Measurements from ENCODE around the gene KANK4.

- TF ChIP-seq CTCF (optimal IDR thresholded peaks at IDR 0.05 in 1 of 3, IDR thresholded peaks at IDR 0.05 in 1 of 3, conservative IDR thresholded peaks at IDR 0.05 in 1 of 3; ENCODE audit: extremely low read depth in 1 of 3, insufficient read depth in 2 of 3, low read length in 3 of 3) (no peak), EZH2 (IDR thresholded peaks at IDR 0.05; ENCODE audit: low read length) (no peak)
Observed at GRCh38 chr1:62229468-62229867, 89.8 kb downstream of the KANK4 start.

Data from keratinocyte (primary cell).